Measurements from ENCODE around the gene SFSWAP.

DNA sequence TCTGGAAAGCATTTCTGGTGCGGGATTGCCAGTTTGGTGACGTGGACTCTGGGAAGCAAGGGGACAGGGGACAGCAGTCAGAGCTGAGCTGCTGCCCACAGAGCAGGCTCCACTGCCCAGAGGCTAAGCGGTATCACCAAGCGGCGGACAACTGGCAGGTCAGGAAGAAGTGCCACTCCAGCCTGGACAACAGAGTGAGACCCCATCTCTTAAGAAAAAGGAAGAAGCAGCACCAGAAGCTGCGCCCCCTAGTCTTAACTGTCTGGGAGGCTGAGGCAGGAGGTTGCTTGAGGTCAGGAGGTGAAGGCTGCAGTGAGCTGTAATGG lies 85.5 kb downstream of the SFSWAP start:
- TF ChIP-seq CREB1 (IDR thresholded peaks at IDR 0.05; ENCODE audit: low read depth) (no peak), CEBPB (IDR thresholded peaks at IDR 0.05) (no peak), EGR1 (IDR thresholded peaks at IDR 0.05) (no peak), EP300 (IDR thresholded peaks at IDR 0.05; ENCODE audit: borderline replicate concordance) (no peak), ZBTB7A (IDR thresholded peaks at IDR 0.05; ENCODE audit: low read depth) (no peak), YY1 (IDR thresholded peaks at IDR 0.05; ENCODE audit: low read depth) (no peak), NFIC (IDR thresholded peaks at IDR 0.05) (no peak)
- TF ChIP-seq, protein P1, sequence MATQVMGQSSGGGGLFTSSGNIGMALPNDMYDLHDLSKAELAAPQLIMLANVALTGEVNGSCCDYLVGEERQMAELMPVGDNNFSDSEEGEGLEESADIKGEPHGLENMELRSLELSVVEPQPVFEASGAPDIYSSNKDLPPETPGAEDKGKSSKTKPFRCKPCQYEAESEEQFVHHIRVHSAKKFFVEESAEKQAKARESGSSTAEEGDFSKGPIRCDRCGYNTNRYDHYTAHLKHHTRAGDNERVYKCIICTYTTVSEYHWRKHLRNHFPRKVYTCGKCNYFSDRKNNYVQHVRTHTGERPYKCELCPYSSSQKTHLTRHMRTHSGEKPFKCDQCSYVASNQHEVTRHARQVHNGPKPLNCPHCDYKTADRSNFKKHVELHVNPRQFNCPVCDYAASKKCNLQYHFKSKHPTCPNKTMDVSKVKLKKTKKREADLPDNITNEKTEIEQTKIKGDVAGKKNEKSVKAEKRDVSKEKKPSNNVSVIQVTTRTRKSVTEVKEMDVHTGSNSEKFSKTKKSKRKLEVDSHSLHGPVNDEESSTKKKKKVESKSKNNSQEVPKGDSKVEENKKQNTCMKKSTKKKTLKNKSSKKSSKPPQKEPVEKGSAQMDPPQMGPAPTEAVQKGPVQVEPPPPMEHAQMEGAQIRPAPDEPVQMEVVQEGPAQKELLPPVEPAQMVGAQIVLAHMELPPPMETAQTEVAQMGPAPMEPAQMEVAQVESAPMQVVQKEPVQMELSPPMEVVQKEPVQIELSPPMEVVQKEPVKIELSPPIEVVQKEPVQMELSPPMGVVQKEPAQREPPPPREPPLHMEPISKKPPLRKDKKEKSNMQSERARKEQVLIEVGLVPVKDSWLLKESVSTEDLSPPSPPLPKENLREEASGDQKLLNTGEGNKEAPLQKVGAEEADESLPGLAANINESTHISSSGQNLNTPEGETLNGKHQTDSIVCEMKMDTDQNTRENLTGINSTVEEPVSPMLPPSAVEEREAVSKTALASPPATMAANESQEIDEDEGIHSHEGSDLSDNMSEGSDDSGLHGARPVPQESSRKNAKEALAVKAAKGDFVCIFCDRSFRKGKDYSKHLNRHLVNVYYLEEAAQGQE (IDR thresholded peaks at IDR 0.05; ENCODE audit: low read depth) = no peak
- TF ChIP-seq, protein P2, sequence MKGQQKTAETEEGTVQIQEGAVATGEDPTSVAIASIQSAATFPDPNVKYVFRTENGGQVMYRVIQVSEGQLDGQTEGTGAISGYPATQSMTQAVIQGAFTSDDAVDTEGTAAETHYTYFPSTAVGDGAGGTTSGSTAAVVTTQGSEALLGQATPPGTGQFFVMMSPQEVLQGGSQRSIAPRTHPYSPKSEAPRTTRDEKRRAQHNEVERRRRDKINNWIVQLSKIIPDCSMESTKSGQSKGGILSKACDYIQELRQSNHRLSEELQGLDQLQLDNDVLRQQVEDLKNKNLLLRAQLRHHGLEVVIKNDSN (IDR thresholded peaks at IDR 0.05) = no peak

Data from Ishikawa (cell line).